HUES48 (cell line): ENCODE measurements around the gene TSSK6.
"Not testable (repeated sequence)": the region's sequence is repeated elsewhere in the genome, so short reads cannot be mapped to it uniquely, and the experiment has no call there.

Experiments used
- H3K27ac ChIP-seq: one replicate; pipeline ENCODE4 v1.7.0; 2013; ENCODE audit warnings: low read depth, low read length, inconsistent platforms
- H3K27me3 ChIP-seq: 2 replicates; pipeline ENCODE4 v1.6.1; 2013; ENCODE audit warnings: mild to moderate bottlenecking, low read length; ENCODE audit not compliant: control insufficient read depth, insufficient read depth
- H3K36me3 ChIP-seq: 2 replicates; pipeline ENCODE4 v1.6.1; 2013; ENCODE audit warnings: low read length; ENCODE audit not compliant: control insufficient read depth, insufficient read depth
- H3K4me1 ChIP-seq: 2 replicates; pipeline ENCODE4 v1.6.1; 2013; ENCODE audit warnings: mild to moderate bottlenecking, low read length; ENCODE audit not compliant: control insufficient read depth, insufficient read depth
- H3K4me3 ChIP-seq: 2 replicates; pipeline ENCODE4 v1.5.1; 2013; ENCODE audit warnings: mild to moderate bottlenecking, low read depth, low read length
- H3K9ac ChIP-seq: 2 replicates; pipeline ENCODE4 v1.6.1; 2013; ENCODE audit warnings: mild to moderate bottlenecking, low read depth, low read length, moderate library complexity
- H3K9me3 ChIP-seq: 2 replicates; pipeline ENCODE4 v1.6.1; 2013; ENCODE audit warnings: low read length; ENCODE audit not compliant: control insufficient read depth, insufficient read depth

TSSK6 gene

DNA sequence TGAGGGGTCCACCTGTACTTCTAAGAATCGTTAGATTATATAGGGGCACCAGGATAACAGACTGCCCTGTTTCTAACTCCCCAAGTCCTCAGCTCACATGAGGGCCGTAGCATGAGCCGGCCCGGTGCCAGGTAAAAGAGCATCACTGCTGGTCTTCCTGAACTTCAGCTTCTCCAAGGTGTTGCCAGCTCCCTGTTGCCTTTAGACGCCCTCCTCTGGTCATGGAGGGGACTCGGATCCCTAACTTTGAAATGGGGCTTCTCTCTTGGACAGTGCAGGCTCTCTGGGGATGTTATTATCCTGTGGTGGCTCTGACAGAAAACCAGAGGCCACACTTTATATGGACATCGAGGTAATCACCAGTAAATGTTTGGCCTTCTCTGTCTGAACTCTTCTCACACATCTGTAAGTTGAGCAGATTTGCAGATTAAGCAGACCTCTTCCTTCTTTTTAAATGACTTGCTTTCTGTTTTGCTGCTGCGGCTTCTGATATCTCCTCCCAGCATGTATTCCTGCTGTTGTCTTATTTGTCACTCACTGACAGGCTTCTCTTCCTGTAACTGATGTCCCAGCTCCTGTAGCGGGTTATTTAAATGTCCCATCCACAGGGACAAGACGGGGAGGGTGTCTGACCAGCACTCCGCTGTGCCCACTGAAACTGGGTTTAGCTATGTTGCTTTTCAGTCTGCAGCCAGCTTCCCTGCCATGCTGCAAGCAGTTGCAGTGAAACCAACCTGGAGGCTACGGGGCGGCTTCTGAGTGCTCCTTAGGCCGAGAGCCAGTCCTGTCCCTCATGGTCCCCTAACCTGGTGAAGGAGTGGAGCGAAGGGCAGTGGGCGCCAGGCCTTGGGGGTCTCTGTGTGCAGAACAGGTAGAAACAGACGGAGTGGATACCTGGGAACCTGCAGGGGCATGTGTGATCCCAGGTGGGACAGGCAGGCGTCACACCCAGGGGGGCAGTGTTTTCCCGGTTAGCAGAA, 39.2 kb downstream of the TSSK6 start:
- peaks cover 27% of the 10 kb centered on the region for H3K4me1 ChIP-seq
- peak overlapping the region; percentile 77 for H3K27ac ChIP-seq
- H3K9me3 ChIP-seq = no peaks in the 10 kb centered on the region
- peak overlapping the region; percentile 31 for H3K4me3 ChIP-seq
- H3K36me3 ChIP-seq = peaks cover 27% of the 10 kb centered on the region; the same call in 1 of the 2 replicates
- H3K27me3 ChIP-seq = no peaks in the 10 kb centered on the region
- no peak overlapping the region for H3K9ac ChIP-seq

DNA sequence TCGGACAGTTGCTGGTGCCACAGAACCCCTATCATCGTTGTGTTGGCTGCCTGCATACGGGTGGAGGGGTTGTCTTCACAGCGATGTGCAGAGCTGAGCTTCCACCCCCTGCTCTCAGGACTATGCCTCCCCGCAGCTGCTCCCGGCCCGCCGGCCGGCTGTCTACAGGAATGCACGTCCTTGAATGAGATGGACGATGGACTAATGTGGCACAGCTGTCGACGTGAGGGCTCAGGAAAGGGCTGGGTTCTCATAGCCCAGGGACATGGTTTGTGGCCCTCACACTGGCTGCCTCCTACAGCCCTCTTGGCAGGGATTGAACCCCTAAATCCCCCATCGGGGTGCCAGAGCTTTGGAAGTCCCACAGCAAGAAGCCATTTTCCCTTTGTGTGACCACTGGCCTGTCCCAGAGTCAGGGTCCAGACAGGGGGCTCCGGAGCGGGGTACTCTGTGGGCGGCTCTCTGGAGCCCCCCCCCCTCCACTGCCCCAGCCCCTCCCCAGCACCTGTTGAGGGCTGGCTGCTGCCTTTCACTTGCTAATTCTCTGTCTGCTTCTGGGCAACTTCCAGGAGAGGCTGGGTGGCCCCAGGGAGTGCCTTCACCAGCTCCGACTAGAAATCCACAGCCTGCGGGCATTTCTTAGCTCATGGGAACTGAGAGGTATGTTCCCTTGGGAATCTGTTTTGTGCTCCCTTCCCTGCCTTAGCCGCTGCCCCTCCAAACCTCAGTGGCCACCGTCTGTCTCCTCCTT, 40.2 kb downstream of the TSSK6 start:
- Histone ChIP-seq H3K36me3 (peaks cover 20% of the 10 kb centered on the region; the same call in 1 of the 2 replicates), H3K27me3 (no peaks in the 10 kb centered on the region), H3K4me1 (peaks cover 27% of the 10 kb centered on the region), H3K9me3 (no peaks in the 10 kb centered on the region), H3K9ac (peak overlapping the region; percentile 15; the same call in 1 of the 2 replicates), H3K4me3 (peak overlapping the region; percentile 31), H3K27ac (peak overlapping the region; percentile 77)

DNA sequence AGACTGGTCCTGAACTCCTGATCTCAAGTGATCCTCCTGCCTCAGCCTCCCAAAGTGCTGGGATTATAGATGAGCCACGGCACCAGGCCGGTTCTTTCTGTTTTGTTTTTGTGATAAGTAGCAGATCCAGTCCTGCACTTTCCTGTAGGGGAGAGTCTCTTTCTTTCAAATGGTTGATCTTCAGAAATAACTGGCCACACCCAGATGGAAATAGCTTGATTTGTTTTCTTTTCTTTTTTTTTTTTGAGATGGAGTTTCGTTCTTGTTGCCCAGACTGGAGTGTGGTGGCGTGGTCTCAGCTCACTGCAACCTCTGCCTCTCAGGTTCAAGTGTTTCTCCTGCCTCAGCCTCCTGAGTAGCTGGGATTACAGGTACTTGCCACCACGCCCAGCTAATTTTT, 43.2 kb downstream of the TSSK6 start:
- peaks cover 13% of the 10 kb centered on the region for H3K9me3 ChIP-seq
- peaks cover 27% of the 10 kb centered on the region for H3K4me1 ChIP-seq
- H3K27ac ChIP-seq, H3K4me3 ChIP-seq, H3K27me3 ChIP-seq, H3K9ac ChIP-seq: not testable (repeated sequence)
- H3K36me3 ChIP-seq = peaks cover 31% of the 10 kb centered on the region

DNA sequence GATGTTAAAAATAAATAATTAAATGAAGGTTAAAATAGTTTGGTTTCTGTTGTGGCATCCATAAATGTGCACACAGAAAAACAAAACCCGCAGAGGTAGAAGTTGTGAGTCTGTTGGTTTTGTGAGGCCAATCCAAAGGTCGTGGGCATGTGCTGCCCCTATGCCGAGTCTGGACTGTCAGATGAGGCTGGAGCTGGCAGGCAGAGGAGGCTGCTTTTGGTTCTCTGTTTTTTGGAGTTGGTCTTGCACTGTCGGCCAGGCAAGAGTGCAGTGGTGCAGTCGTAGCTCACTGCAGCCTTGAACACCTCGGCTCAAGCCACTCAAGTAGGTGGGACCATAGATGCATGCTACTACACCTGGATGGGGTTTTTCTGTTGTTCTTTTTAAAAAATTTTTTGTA, 43.7 kb downstream of the TSSK6 start:
- Histone ChIP-seq H3K4me3 (no peak overlapping the region), H3K9me3 (peaks cover 15% of the 10 kb centered on the region), H3K27me3 (no peaks in the 10 kb centered on the region), H3K4me1 (peaks cover 27% of the 10 kb centered on the region), H3K9ac (no peak overlapping the region), H3K36me3 (peaks cover 33% of the 10 kb centered on the region), H3K27ac (no peak overlapping the region)

DNA sequence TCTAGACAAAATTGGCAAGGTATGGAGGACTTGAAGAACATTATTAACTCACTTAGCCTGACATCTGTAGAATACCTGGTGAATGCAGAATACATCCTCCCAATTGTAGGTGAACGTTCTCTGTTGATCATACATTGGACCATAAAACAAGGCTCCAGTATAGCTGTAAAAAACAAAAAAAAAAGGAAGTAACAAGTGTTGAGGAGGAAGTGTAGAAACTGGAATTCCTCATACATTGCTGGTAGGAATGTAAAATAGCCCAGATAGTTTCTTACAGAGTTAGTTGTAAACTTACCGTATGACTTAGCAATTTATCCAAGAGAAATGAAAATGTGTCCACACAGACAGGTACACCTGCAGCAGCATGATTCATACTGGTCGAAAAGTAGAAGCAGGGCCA, 44.8 kb downstream of the TSSK6 start:
- Histone ChIP-seq H3K9me3 (peaks cover 15% of the 10 kb centered on the region), H3K4me3 (no peak overlapping the region), H3K27ac (no peak overlapping the region), H3K4me1 (peaks cover 17% of the 10 kb centered on the region), H3K36me3 (peaks cover 44% of the 10 kb centered on the region), H3K9ac (no peak overlapping the region), H3K27me3 (no peaks in the 10 kb centered on the region)

DNA sequence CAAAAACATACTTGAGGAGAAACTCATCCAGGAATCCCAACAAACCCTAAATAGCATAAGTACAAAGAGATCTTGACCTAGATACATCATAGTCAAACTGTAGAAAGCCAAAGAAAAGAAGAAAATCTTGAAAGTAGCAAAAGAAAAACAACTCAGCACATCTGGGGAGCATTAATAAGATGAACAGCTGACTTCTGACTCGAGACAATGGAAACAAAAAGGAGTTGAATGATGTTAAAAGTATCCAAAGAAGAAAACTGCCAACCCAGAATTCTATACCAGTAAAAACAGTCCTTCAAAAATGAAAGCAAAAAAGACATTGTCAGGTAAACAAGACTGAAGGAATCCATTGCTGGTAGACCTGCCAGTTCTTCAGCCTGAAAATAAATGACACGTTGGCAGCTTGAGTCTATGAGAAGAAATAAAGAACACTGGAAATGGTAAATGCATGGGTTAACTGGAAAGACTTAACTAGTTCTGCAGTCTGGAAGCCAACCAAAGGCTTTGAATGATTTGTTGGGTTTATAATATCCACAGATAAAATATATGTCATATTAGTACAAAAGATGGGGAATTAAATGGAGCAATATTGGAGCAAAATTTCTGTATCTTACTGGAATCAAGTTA, 46.8 kb downstream of the TSSK6 start:
- Histone ChIP-seq H3K9me3 (peaks cover 15% of the 10 kb centered on the region), H3K4me1 (peaks cover 17% of the 10 kb centered on the region)

DNA sequence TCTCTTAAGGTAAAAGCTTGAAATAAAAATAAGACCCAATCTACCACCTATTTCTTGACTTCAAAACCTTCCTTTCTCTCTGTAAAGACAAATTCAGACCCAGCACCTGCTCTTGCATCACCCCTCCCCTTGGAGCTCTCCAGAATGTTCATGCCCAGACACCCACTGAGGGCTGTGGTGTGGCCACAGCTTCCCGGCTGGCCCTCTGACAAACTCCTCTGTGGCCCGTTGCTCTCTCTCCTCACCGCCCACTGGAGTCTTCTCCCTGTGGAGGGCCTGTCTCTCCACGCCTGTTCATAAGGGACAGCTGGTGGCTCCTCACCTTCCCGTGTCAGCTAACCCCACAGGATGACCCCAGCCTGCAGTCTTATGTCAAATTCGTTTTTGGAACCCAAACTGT, 49.1 kb downstream of the TSSK6 start:
- no peaks in the 10 kb centered on the region for H3K27me3 ChIP-seq
- H3K36me3 ChIP-seq = peaks cover 42% of the 10 kb centered on the region
- H3K4me1 ChIP-seq = peaks cover 40% of the 10 kb centered on the region

More for the DNA sequence above, 46.8 kb downstream of the TSSK6 start:
- Histone ChIP-seq H3K36me3 (peaks cover 47% of the 10 kb centered on the region), H3K9ac (no peak overlapping the region), H3K27me3 (no peaks in the 10 kb centered on the region), H3K4me3 (no peak overlapping the region), H3K27ac (no peak overlapping the region)

DNA sequence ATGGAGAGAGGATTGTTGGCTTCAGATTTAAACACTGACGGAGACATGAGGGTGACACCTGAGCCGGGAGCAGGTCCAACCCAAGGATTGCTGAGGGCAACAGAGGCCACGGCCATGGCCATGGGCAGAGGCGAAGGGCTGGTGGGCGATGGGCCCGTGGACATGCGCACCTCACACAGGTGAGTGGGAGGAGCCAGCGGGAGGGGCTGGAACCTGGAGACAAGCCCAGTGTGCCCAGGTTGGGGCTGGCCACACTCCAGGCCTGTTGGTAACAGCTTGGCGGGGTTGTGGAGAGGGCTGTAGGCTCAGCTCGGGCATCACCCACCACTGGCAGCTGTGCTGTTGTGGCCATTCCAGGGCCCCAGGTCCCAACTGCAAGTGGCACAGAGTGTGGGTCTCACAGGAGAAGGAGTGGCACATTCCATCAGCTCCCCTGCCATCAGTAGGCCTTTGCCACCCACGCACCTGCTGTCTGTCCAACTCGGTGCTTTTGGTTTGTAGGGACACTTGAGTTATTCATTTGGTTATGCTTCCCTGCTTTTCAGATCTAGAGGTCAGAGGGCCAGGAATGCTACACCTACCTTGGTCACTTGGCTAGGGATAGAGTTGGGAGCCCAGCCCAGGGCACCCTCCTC, 49.8 kb downstream of the TSSK6 start:
- Histone ChIP-seq H3K9ac (no peak overlapping the region), H3K9me3 (peaks cover 15% of the 10 kb centered on the region), H3K27ac (peak overlapping the region; percentile 89), H3K4me3 (no peak overlapping the region), H3K36me3 (peaks cover 42% of the 10 kb centered on the region), H3K4me1 (peaks cover 47% of the 10 kb centered on the region), H3K27me3 (no peaks in the 10 kb centered on the region)

More for the DNA sequence above, 49.1 kb downstream of the TSSK6 start:
- Histone ChIP-seq H3K27ac (no peak overlapping the region), H3K9ac (no peak overlapping the region), H3K9me3 (peaks cover 15% of the 10 kb centered on the region), H3K4me3 (no peak overlapping the region)

DNA sequence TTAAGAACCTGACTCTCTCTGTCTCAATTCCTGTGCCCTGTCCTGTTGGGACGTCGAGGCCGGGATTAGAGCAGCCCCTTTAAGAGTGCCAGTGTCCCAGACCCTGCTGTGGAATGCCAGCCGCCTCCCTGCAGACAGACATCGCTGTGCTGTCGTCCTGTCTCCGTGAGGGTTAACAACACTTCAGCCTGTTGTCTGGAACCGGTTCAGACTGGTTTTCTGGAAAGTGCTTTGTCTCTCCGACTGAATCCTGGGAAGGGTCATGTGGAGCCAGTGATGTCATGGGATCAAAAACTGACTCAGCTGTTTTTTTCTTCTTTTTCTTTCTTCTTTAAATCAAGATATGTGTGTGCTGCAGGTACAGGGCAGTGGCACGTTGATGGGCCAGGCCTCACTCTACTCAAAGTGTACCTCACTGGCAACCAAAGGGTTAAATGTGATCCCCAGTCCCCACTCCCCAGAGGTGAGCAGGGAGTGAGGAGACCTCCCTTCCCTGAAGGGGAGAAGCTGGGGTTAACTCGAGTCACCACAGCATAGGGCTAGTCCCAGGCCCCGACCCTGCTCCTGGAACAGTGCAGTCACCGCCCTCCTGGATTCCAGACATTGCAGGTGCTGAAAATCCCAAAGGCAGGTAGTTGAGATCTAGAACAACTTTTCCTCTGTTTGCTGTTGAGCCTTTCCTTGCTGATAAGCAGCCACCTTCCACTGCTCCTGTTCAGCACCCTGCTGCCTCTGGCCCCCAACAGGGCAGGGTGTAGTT, 50.8 kb downstream of the TSSK6 start:
- Histone ChIP-seq H3K27ac (peak overlapping the region; percentile 89), H3K27me3 (no peaks in the 10 kb centered on the region), H3K4me1 (peaks cover 57% of the 10 kb centered on the region), H3K9ac (peak overlapping the region; percentile 65), H3K4me3 (no peak overlapping the region), H3K36me3 (peaks cover 41% of the 10 kb centered on the region), H3K9me3 (peaks cover 15% of the 10 kb centered on the region)
